ENCODE results near the gene CHGA.

CHGA gene

GRCh38 chr14:92936085-92936484 lies 13.1 kb downstream of the CHGA start:
- ChIA-PET POLR2A (no interaction called here), CTCF (no interaction called here)
- DNase-seq (ENCODE audit: extremely low spot score) = no peak
- TF ChIP-seq HDGF (IDR thresholded peaks at IDR 0.05; ENCODE audit: borderline replicate concordance) = no peak
- TF ChIP-seq ZNF384 (IDR thresholded peaks at IDR 0.05) = no peak
- TF ChIP-seq BHLHE40 (IDR thresholded peaks at IDR 0.05; ENCODE audit: borderline replicate concordance) = no peak
- TF ChIP-seq FOXA1 (IDR thresholded peaks at IDR 0.05) = no peak
- no peak for TF ChIP-seq ELF4 (IDR thresholded peaks at IDR 0.05)
- TF ChIP-seq TARDBP (IDR thresholded peaks at IDR 0.05) = no peak
- no peak for TF ChIP-seq LEF1 (IDR thresholded peaks at IDR 0.05; ENCODE audit: borderline replicate concordance)
- TF ChIP-seq ARNT (IDR thresholded peaks at IDR 0.05) = no peak
- TF ChIP-seq NFRKB (IDR thresholded peaks at IDR 0.05) = no peak
- no peak for TF ChIP-seq PKNOX1 (IDR thresholded peaks at IDR 0.05)
- no peak for TF ChIP-seq CTBP1 (IDR thresholded peaks at IDR 0.05; ENCODE audit: borderline replicate concordance)
- TF ChIP-seq L3MBTL2 (conservative IDR thresholded peaks at IDR 0.05) = no peak

- DNase-seq (ENCODE audit: extremely low spot score) = no peak
- TF ChIP-seq HDGF (IDR thresholded peaks at IDR 0.05; ENCODE audit: borderline replicate concordance) = no peak
- TF ChIP-seq CTBP1 (IDR thresholded peaks at IDR 0.05; ENCODE audit: borderline replicate concordance) = no peak
- TF ChIP-seq FOXA1 (IDR thresholded peaks at IDR 0.05) = no peak
- TF ChIP-seq NFRKB (IDR thresholded peaks at IDR 0.05) = no peak
- no peak for TF ChIP-seq L3MBTL2 (conservative IDR thresholded peaks at IDR 0.05)
- no peak for TF ChIP-seq SP1 (IDR thresholded peaks at IDR 0.05)
- TF ChIP-seq ZNF384 (IDR thresholded peaks at IDR 0.05) = no peak
- no peak for TF ChIP-seq FOXM1 (IDR thresholded peaks at IDR 0.05; ENCODE audit: borderline replicate concordance)
- TF ChIP-seq TARDBP (IDR thresholded peaks at IDR 0.05) = no peak
- no peak for TF ChIP-seq ARNT (IDR thresholded peaks at IDR 0.05)
- no peak for TF ChIP-seq ELF4 (IDR thresholded peaks at IDR 0.05)
- TF ChIP-seq SUZ12 (IDR thresholded peaks at IDR 0.05) = no peak
- TF ChIP-seq LEF1 (IDR thresholded peaks at IDR 0.05; ENCODE audit: borderline replicate concordance) = no peak
- TF ChIP-seq PKNOX1 (IDR thresholded peaks at IDR 0.05) = no peak
- TF ChIP-seq FOXK2 (IDR thresholded peaks at IDR 0.05) = no peak
- CTCF ChIA-PET = no interaction called here
- POLR2A ChIA-PET = no interaction called here
Measured at GRCh38 chr14:92937051-92937937, 14.3 kb downstream of the CHGA start.

GRCh38 chr14:92938235-92938875 lies 15.4 kb downstream of the CHGA start:
- ChIA-PET CTCF (no interaction called here), POLR2A (no interaction called here)
- no peak for TF ChIP-seq L3MBTL2 (conservative IDR thresholded peaks at IDR 0.05)
- no peak for TF ChIP-seq SUZ12 (IDR thresholded peaks at IDR 0.05)
- no peak for TF ChIP-seq SP1 (IDR thresholded peaks at IDR 0.05)
- TF ChIP-seq TARDBP (IDR thresholded peaks at IDR 0.05) = no peak
- TF ChIP-seq FOXK2 (IDR thresholded peaks at IDR 0.05) = no peak
- no peak for TF ChIP-seq NFRKB (IDR thresholded peaks at IDR 0.05)
- TF ChIP-seq CTBP1 (IDR thresholded peaks at IDR 0.05; ENCODE audit: borderline replicate concordance) = no peak
- no peak for TF ChIP-seq PKNOX1 (IDR thresholded peaks at IDR 0.05)
- no peak for TF ChIP-seq FOXM1 (IDR thresholded peaks at IDR 0.05; ENCODE audit: borderline replicate concordance)
- TF ChIP-seq BHLHE40 (IDR thresholded peaks at IDR 0.05; ENCODE audit: borderline replicate concordance) = no peak
- TF ChIP-seq HDGF (IDR thresholded peaks at IDR 0.05; ENCODE audit: borderline replicate concordance) = no peak
- no peak for TF ChIP-seq FOXA1 (IDR thresholded peaks at IDR 0.05)
- DNase-seq (ENCODE audit: extremely low spot score) = no peak

GRCh38 chr14:92938890-92939671 lies 16.1 kb downstream of the CHGA start:
- TF ChIP-seq PKNOX1 (IDR thresholded peaks at IDR 0.05) = no peak
- no peak for TF ChIP-seq NFRKB (IDR thresholded peaks at IDR 0.05)
- TF ChIP-seq ELF4 (IDR thresholded peaks at IDR 0.05) = no peak
- TF ChIP-seq FOXM1 (IDR thresholded peaks at IDR 0.05; ENCODE audit: borderline replicate concordance) = no peak
- no peak for TF ChIP-seq BHLHE40 (IDR thresholded peaks at IDR 0.05; ENCODE audit: borderline replicate concordance)
- TF ChIP-seq LEF1 (IDR thresholded peaks at IDR 0.05; ENCODE audit: borderline replicate concordance) = no peak
- no peak for DNase-seq (ENCODE audit: extremely low spot score)
- CTCF ChIA-PET = no interaction called here
- POLR2A ChIA-PET = no interaction called here

- ChIA-PET POLR2A (no interaction called here), CTCF (no interaction called here)
- no peak for DNase-seq (ENCODE audit: extremely low spot score)
- TF ChIP-seq FOXA1 (IDR thresholded peaks at IDR 0.05) = no peak
- no peak for TF ChIP-seq TARDBP (IDR thresholded peaks at IDR 0.05)
- TF ChIP-seq BHLHE40 (IDR thresholded peaks at IDR 0.05; ENCODE audit: borderline replicate concordance) = no peak
- no peak for TF ChIP-seq FOXK2 (IDR thresholded peaks at IDR 0.05)
- TF ChIP-seq L3MBTL2 (conservative IDR thresholded peaks at IDR 0.05) = no peak
- TF ChIP-seq HDGF (IDR thresholded peaks at IDR 0.05; ENCODE audit: borderline replicate concordance) = no peak
- TF ChIP-seq LEF1 (IDR thresholded peaks at IDR 0.05; ENCODE audit: borderline replicate concordance) = no peak
- TF ChIP-seq SUZ12 (IDR thresholded peaks at IDR 0.05) = no peak
- TF ChIP-seq ELF4 (IDR thresholded peaks at IDR 0.05) = no peak
- TF ChIP-seq ARNT (IDR thresholded peaks at IDR 0.05) = no peak
- no peak for TF ChIP-seq SP1 (IDR thresholded peaks at IDR 0.05)
- TF ChIP-seq ZNF384 (IDR thresholded peaks at IDR 0.05) = no peak
Measured at GRCh38 chr14:92939699-92940098, 16.7 kb downstream of the CHGA start.

All from HEK293T (cell line).